OCI-LY1 (cell line): ENCODE data around the gene ART1.

Experiments
- H2AFZ ChIP-seq: fragments of 200-600 bp; sonication (generic), shearing (Covaris generic); 2 replicates; pipeline ENCODE4 v1.6.0; 2014; ENCODE audit warnings: antibody characterized with exemption, mild to moderate bottlenecking, low read length
- H3F3A ChIP-seq: fragments of 200-600 bp; sonication (generic), shearing (Covaris generic); 2 replicates; pipeline ENCODE4 v1.6.0; 2014; ENCODE audit warnings: mild to moderate bottlenecking, antibody characterized with exemption, low read length, moderate library complexity; ENCODE audit not compliant: insufficient read depth
- H3K27ac ChIP-seq: fragments of 200-600 bp; sonication (generic); 2 replicates; pipeline ENCODE4 v1.5.1; 2014; ENCODE audit warnings: low read length, mixed run types, mild to moderate bottlenecking, low read depth; ENCODE audit not compliant: poor library complexity, severe bottlenecking
- H3K27me3 ChIP-seq: fragments of 200-600 bp; sonication (generic); 2 replicates; pipeline ENCODE4 v1.6.0; 2014; ENCODE audit warnings: antibody characterized with exemption, mild to moderate bottlenecking, low read length, moderate library complexity; ENCODE audit not compliant: insufficient read depth
- H3K36me3 ChIP-seq: fragments of 200-600 bp; sonication (generic); 2 replicates; pipeline ENCODE4 v1.6.1; 2014; ENCODE audit warnings: mild to moderate bottlenecking, antibody characterized with exemption, low read length, moderate library complexity, mixed read lengths; ENCODE audit not compliant: insufficient read depth
- H3K4me1 ChIP-seq: fragments of 200-600 bp; sonication (generic); 2 replicates; pipeline ENCODE4 v1.5.1; 2014; ENCODE audit warnings: mild to moderate bottlenecking, low read length, moderate library complexity; ENCODE audit not compliant: insufficient read depth, severe bottlenecking
- H3K4me2 ChIP-seq: fragments of 200-600 bp; sonication (generic), shearing (Covaris generic); 2 replicates; pipeline ENCODE4 v1.6.1; 2014; ENCODE audit warnings: low read length
- H3K4me3 ChIP-seq: fragments of 200-600 bp; sonication (generic); 2 replicates; pipeline ENCODE4 v1.5.1; 2014; ENCODE audit warnings: low read length, low read depth, mild to moderate bottlenecking, mixed read lengths; ENCODE audit not compliant: poor library complexity, severe bottlenecking
- H3K79me2 ChIP-seq: fragments of 200-600 bp; shearing (Covaris generic); 2 replicates; pipeline ENCODE4 v1.6.1; 2016; ENCODE audit warnings: mixed run types, low read length, mixed read lengths; ENCODE audit not compliant: insufficient read depth
- H3K9ac ChIP-seq: fragments of 200-600 bp; sonication (generic), shearing (Covaris generic); 2 replicates; pipeline ENCODE4 v1.6.1; 2014; ENCODE audit warnings: mild to moderate bottlenecking, low read length, mixed read lengths
- H3K9me2 ChIP-seq: fragments of 200-600 bp; sonication (generic), shearing (Covaris generic); 2 replicates; pipeline ENCODE4 v1.6.1; 2014; ENCODE audit warnings: low read depth, mild to moderate bottlenecking, low read length, mixed read lengths
- H3K9me3 ChIP-seq: fragments of 200-600 bp; shearing (Covaris generic); 2 replicates; pipeline ENCODE4 v1.6.1; 2014; ENCODE audit warnings: low read length, mixed read lengths
- H4K20me1 ChIP-seq: fragments of 200-600 bp; sonication (generic), shearing (Covaris generic); 2 replicates; pipeline ENCODE4 v1.6.0; 2016; ENCODE audit warnings: mild to moderate bottlenecking, low read length; ENCODE audit not compliant: insufficient read depth
- CTCF ChIP-seq: fragments of 200-600 bp; sonication (generic), shearing (Covaris generic); IDR thresholded peaks from 2 replicates; pipeline ENCODE4 v1.5.1; 2017; ENCODE audit warnings: mild to moderate bottlenecking, antibody characterized with exemption, low read length, moderate library complexity, mixed read lengths
- EZH2 ChIP-seq: fragments of 200-600 bp; sonication (generic), shearing (Covaris generic); IDR thresholded peaks from 2 replicates; pipeline ENCODE4 v1.8.0; 2017; ENCODE audit warnings: borderline replicate concordance, mixed run types, mild to moderate bottlenecking, antibody characterized with exemption, low read length, moderate library complexity, mixed read lengths

The ART1 gene

GRCh38 chr11:3662856-3663255, 17.9 kb downstream of the ART1 start:
- no peaks in the 10 kb centered on the region for H3K79me2 ChIP-seq
- no peak overlapping the region for H3K9ac ChIP-seq
- H3F3A ChIP-seq, result no peaks in the 10 kb centered on the region
- no peak overlapping the region for H3K27ac ChIP-seq
- no peaks in the 10 kb centered on the region for H4K20me1 ChIP-seq
- no peaks in the 10 kb centered on the region for H3K27me3 ChIP-seq
- peaks cover 24% of the 10 kb centered on the region for H3K36me3 ChIP-seq
- H3K9me3 ChIP-seq, result no peaks in the 10 kb centered on the region
- no peak overlapping the region for H3K4me2 ChIP-seq
- H2AFZ ChIP-seq, result no peak overlapping the region
- H3K4me3 ChIP-seq, result no peak overlapping the region
- TF ChIP-seq CTCF (no peak), EZH2 (no peak)
- H3K9me2 ChIP-seq, result no peaks in the 10 kb centered on the region
- H3K4me1 ChIP-seq, result no peaks in the 10 kb centered on the region

- no peaks in the 10 kb centered on the region for H4K20me1 ChIP-seq
- no peak overlapping the region for H3K9ac ChIP-seq
- H3K27ac ChIP-seq, result no peak overlapping the region
- H3K4me3 ChIP-seq, result no peak overlapping the region
- H3F3A ChIP-seq, result no peaks in the 10 kb centered on the region
- H2AFZ ChIP-seq, result no peak overlapping the region
- H3K79me2 ChIP-seq, result no peaks in the 10 kb centered on the region
- peaks cover 32% of the 10 kb centered on the region for H3K36me3 ChIP-seq
- TF ChIP-seq CTCF (no peak), EZH2 (no peak)
- no peaks in the 10 kb centered on the region for H3K27me3 ChIP-seq
- H3K4me2 ChIP-seq, result no peak overlapping the region
- no peaks in the 10 kb centered on the region for H3K4me1 ChIP-seq
- H3K9me2 ChIP-seq, result no peaks in the 10 kb centered on the region
- H3K9me3 ChIP-seq, result no peaks in the 10 kb centered on the region
Observed at GRCh38 chr11:3664032-3664630, 19.2 kb downstream of the ART1 start.

GRCh38 chr11:3665336-3666022, 20.6 kb downstream of the ART1 start:
- Histone ChIP-seq H3K4me3 (no peak overlapping the region), H3K9me2 (no peaks in the 10 kb centered on the region), H3K4me1 (no peaks in the 10 kb centered on the region), H3K36me3 (peaks cover 40% of the 10 kb centered on the region), H3K9me3 (no peaks in the 10 kb centered on the region), H3K4me2 (no peak overlapping the region), H3F3A (no peaks in the 10 kb centered on the region), H3K9ac (no peak overlapping the region), H3K79me2 (no peaks in the 10 kb centered on the region), H2AFZ (no peak overlapping the region), H3K27ac (no peak overlapping the region), H4K20me1 (no peaks in the 10 kb centered on the region), H3K27me3 (no peaks in the 10 kb centered on the region)
- TF ChIP-seq EZH2 (no peak), CTCF (no peak)
